Measurements from ENCODE around the gene INAFM1.

DNA sequence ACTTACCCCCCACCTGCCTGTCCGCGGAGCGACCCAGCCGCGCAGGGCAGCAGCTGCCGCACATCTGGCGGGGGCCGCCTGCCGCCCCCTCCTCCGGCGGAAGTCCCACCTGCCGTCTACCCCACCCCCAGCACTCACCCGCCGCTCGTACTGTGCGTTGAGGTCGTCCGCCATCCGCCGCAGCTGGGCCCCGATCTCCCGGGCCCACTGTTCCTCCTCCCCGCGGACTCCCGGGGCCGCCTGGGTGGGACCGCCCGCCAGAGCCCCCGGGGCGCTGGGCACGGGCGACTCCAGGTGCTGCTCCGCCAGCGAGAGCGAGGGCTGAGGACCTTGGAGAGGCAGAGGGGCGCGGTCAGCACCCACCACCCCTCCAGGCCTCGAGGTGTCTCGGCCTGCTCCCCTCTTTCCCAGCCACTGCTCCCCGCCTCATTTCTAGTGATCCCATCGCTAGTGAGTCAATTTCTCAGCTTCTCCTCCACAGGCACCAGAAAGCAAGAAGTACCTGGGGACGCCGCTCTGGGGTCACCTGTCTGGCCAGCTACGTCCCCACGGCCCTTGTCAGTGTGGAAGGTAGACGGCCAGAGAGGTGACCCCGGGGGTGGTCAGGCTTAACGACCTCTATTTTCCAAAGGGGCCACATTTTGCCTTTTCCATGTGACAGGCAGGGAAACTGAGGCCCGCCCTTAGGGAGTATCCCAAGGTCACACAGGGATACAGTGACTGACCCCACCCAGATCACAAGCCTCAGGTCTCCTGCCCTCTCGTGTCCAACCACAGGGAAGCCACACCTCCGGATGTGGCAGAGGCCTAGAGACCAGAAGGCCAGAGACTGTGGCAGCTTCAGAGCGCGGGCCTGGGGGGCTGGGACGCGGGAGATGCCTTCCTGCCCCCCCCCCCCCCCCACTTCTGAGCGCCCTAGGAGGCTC is 48.0 kb upstream of the INAFM1 start:
- TF ChIP-seq, protein P1, sequence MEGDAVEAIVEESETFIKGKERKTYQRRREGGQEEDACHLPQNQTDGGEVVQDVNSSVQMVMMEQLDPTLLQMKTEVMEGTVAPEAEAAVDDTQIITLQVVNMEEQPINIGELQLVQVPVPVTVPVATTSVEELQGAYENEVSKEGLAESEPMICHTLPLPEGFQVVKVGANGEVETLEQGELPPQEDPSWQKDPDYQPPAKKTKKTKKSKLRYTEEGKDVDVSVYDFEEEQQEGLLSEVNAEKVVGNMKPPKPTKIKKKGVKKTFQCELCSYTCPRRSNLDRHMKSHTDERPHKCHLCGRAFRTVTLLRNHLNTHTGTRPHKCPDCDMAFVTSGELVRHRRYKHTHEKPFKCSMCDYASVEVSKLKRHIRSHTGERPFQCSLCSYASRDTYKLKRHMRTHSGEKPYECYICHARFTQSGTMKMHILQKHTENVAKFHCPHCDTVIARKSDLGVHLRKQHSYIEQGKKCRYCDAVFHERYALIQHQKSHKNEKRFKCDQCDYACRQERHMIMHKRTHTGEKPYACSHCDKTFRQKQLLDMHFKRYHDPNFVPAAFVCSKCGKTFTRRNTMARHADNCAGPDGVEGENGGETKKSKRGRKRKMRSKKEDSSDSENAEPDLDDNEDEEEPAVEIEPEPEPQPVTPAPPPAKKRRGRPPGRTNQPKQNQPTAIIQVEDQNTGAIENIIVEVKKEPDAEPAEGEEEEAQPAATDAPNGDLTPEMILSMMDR (IDR thresholded peaks at IDR 0.05), result no peak
- peak in 1 of 2 donors; percentile 45 for TF ChIP-seq POLR2A (IDR thresholded peaks at IDR 0.05)

All from thyroid gland (tissue), 4 donors.